HFF-Myc (cell line): Measurements from ENCODE around the gene GAS7.
"Not testable (repeated sequence)": the region's sequence is repeated elsewhere in the genome, so short reads cannot be mapped to it uniquely, and the experiment has no call there.

Experiments
- DNase-seq: peaks from one replicate; pipeline ENCODE4 v3.0.0-alpha.2; 2011; ENCODE audit warnings: low read depth; ENCODE audit errors: extremely low read depth
- H3K4me3 ChIP-seq: replicated peaks from 2 replicates; pipeline ENCODE4 v1.5.1; 2011; ENCODE audit warnings: low read depth, mild to moderate bottlenecking, control low read depth, low read length
- CTCF ChIP-seq: IDR thresholded peaks from 2 replicates; pipeline ENCODE4 v1.5.1; 2012; ENCODE audit warnings: mild to moderate bottlenecking, low read depth, low read length, control low read depth; ENCODE audit errors: missing control alignments

Gene GAS7

GRCh38 chr17:9928601-9929333 lies 269.6 kb downstream of the GAS7 start:
- peak; percentile 67 for TF ChIP-seq CTCF
- peak; percentile 52 for DNase-seq
- H3K4me3 ChIP-seq = no peak overlapping the region

- no peak for TF ChIP-seq CTCF
- H3K4me3 ChIP-seq = no peak overlapping the region
- DNase-seq = no peak
These were observed 272.1 kb downstream of the GAS7 start for GRCh38 chr17:9926150-9926804.

- TF ChIP-seq CTCF = no peak
- DNase-seq = no peak
- no peak overlapping the region for H3K4me3 ChIP-seq
These were observed 272.9 kb downstream of the GAS7 start for GRCh38 chr17:9925457-9925856.

GRCh38 chr17:9924735-9925191 lies 273.6 kb downstream of the GAS7 start:
- no peak overlapping the region for H3K4me3 ChIP-seq
- TF ChIP-seq CTCF = peak; percentile 74
- DNase-seq = no peak

GRCh38 chr17:9922012-9922848 lies 276.2 kb downstream of the GAS7 start:
- TF ChIP-seq CTCF = no peak
- no peak for DNase-seq
- H3K4me3 ChIP-seq = no peak overlapping the region

GRCh38 chr17:9921216-9921615 lies 277.2 kb downstream of the GAS7 start:
- not testable (repeated sequence) for DNase-seq, H3K4me3 ChIP-seq

- DNase-seq = no peak
- H3K4me3 ChIP-seq = no peak overlapping the region
- no peak for TF ChIP-seq CTCF
These were observed 279.5 kb downstream of the GAS7 start for GRCh38 chr17:9918804-9919352.
